ENCODE data around the gene SNED1.
"Not testable (repeated sequence)": the region's sequence is repeated elsewhere in the genome, so short reads cannot be mapped to it uniquely, and the experiment has no call there.

SNED1 gene

GRCh38 chr2:241088376-241088775 is 90.0 kb downstream of the SNED1 start:
- no peak for DNase-seq (ENCODE audit: low spot score)

- DNase-seq (ENCODE audit: low spot score): no peak
These were observed 90.6 kb downstream of the SNED1 start for GRCh38 chr2:241088791-241089732.

- DNase-seq (ENCODE audit: low spot score): no peak
These were observed 92.8 kb downstream of the SNED1 start for GRCh38 chr2:241091201-241091600.

- no peak for DNase-seq (ENCODE audit: low spot score)
These were observed 93.5 kb downstream of the SNED1 start for GRCh38 chr2:241091734-241092445.

GRCh38 chr2:241092677-241093076 is 94.3 kb downstream of the SNED1 start:
- DNase-seq (ENCODE audit: low spot score): no peak

- not testable (repeated sequence) for DNase-seq (ENCODE audit: low spot score)
These were observed 94.8 kb downstream of the SNED1 start for GRCh38 chr2:241093133-241093781.

GRCh38 chr2:241094172-241094571 is 95.8 kb downstream of the SNED1 start:
- no peak for DNase-seq (ENCODE audit: low spot score)

- no peak for DNase-seq (ENCODE audit: low spot score)
These were observed 96.6 kb downstream of the SNED1 start for GRCh38 chr2:241094924-241095420.

GRCh38 chr2:241095594-241096290 is 97.3 kb downstream of the SNED1 start:
- no peak for DNase-seq (ENCODE audit: low spot score)

- no peak for DNase-seq (ENCODE audit: low spot score)
These were observed 98.6 kb downstream of the SNED1 start for GRCh38 chr2:241096979-241097378.

GRCh38 chr2:241099246-241099645 is 100.8 kb downstream of the SNED1 start:
- DNase-seq (ENCODE audit: low spot score): no peak

GRCh38 chr2:241102239-241102803 is 103.9 kb downstream of the SNED1 start, which contains the start of gene MTERF4:
Gene MTERF4 (minus strand): TSS chr2:241102287. CDS start chr2:241102273, 14 bp downstream.
- peak; percentile 92 for DNase-seq (ENCODE audit: low spot score)

- no peak for DNase-seq (ENCODE audit: low spot score)
These were observed 104.8 kb downstream of the SNED1 start for GRCh38 chr2:241103176-241103595.

GRCh38 chr2:241104611-241105010 is 106.2 kb downstream of the SNED1 start:
- DNase-seq (ENCODE audit: low spot score): not testable (repeated sequence)

GRCh38 chr2:241105641-241106040 is 107.2 kb downstream of the SNED1 start:
- no peak for DNase-seq (ENCODE audit: low spot score)

GRCh38 chr2:241107031-241107783 is 108.8 kb downstream of the SNED1 start:
- no peak for DNase-seq (ENCODE audit: low spot score)

- DNase-seq (ENCODE audit: low spot score): no peak
These were observed 110.1 kb downstream of the SNED1 start for GRCh38 chr2:241108271-241109209.

GRCh38 chr2:241109210-241110088 is 111.0 kb downstream of the SNED1 start:
- no peak for DNase-seq (ENCODE audit: low spot score)
